GM10266 (cell line): ENCODE data around the gene EMP1.

Experiments used
- DNase-seq: peaks from one replicate; pipeline ENCODE4 v3.0.0; 2012; ENCODE audit errors: extremely low spot score
- CTCF ChIP-seq: IDR thresholded peaks from 2 replicates; pipeline ENCODE4 v1.5.1; 2012; ENCODE audit warnings: mild to moderate bottlenecking, low read depth; ENCODE audit not compliant: control insufficient read depth, insufficient read depth; ENCODE audit errors: missing control alignments

Gene EMP1

GRCh38 chr12:13203034-13203922, 6.8 kb downstream of the EMP1 start:
- TF ChIP-seq CTCF, result peak; percentile 13
- peak; percentile 21 for DNase-seq

GRCh38 chr12:13204428-13204827, 7.9 kb downstream of the EMP1 start:
- no peak for TF ChIP-seq CTCF
- DNase-seq, result no peak

- TF ChIP-seq CTCF, result no peak
- DNase-seq, result no peak
These were observed 9.5 kb downstream of the EMP1 start for GRCh38 chr12:13205809-13206559.

GRCh38 chr12:13206560-13206897, 10.0 kb downstream of the EMP1 start:
- no peak for TF ChIP-seq CTCF
- no peak for DNase-seq

- TF ChIP-seq CTCF, result peak; percentile 39
- DNase-seq, result peak; percentile 12
These were observed 12.3 kb downstream of the EMP1 start for GRCh38 chr12:13208533-13209435.

GRCh38 chr12:13209436-13210235, 13.1 kb downstream of the EMP1 start:
- no peak for DNase-seq
- no peak for TF ChIP-seq CTCF
